Medulla oblongata (tissue), 1 donor: ENCODE data around the gene GFOD2.

Source experiments
- DNase-seq: peaks from one replicate; pipeline ENCODE4 v3.0.0-alpha.2; 2015; ENCODE audit errors: extremely low spot score

GFOD2 gene

DNA sequence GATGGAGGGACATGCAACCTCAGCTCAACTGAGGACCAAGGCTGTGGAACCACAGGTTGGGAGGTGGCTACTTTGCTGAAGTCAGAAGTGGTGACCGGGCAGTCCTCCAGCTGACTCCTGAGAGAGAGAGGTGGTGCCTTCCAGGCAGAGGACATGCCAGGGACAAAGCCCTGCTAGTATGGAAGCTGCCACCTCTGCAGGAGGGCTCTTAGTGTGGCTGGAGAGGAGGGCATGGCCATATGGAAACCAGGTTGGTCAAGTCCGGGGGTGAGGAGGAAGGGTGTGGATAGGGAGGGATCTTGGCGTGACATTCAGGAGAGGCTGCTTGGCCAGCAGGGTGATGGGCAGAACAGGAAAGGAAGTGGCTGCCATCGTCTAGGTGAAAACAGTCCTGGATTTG is 46.8 kb downstream of the GFOD2 start:
- no peak for DNase-seq

DNA sequence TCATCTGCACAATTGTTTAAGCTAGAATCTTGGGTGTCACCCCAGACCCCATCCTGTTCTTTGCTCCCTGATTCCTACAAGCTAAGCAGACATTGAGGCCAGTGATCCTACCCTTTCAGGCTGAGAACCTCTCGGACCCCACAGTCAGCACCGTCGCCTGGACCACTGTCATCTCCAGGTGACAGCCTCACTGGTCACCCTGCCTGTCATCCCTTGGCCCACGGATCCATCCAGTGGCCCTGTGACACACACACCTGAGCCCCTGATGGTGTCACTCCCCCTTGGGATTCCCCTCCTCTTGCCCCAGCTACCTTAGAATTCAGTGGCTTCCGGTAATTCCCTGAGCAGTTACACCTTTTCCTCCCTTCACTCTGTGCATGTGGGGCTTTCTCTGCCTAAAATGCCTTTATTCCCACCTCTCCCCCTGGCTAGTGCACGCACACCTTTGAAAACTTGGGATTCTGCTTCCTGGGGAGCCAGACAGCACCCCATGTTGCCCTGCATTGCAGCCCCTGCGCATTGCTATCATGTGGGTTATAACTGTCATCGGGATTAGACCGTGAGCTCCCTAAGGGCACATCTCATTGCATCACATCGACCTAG is 49.5 kb downstream of the GFOD2 start:
- no peak for DNase-seq

- DNase-seq: no peak
These were observed 50.5 kb downstream of the GFOD2 start for GRCh38 chr16:67668495-67669157.

DNA sequence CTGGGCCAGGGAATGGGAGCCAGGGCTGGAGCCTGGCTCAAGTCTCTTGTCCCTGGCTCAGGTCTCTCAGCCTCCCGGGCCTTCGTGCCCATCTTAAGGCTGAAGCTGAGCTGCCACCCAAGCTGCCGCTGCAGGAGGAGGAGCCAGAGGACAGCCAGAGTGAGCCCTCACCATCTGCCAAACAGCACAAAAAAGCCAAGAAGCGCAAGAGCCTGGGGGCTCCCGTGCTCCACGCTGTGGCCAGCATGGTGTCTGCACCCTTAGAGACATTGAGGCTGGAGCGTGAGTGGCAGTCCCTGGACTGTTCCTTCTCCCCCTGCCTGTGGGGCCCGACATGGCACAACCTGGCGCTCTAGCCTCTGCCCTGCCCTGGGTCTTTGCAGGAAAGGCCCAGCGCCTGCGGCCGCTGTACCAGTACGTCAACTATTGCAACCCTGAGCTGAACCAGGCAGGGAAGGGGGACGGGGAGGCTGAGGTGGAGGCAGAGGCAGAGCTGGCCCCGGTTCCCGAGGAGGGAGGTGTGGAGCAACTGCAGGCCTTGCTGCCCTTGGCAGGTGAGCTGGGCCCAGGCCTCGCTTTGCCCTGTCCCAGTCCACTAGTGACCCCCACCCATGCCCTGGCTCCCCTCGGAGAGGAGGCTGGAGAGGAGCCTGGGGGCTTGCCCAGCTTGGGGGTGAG is 51.2 kb downstream of the GFOD2 start:
- DNase-seq: peak; percentile 94

DNA sequence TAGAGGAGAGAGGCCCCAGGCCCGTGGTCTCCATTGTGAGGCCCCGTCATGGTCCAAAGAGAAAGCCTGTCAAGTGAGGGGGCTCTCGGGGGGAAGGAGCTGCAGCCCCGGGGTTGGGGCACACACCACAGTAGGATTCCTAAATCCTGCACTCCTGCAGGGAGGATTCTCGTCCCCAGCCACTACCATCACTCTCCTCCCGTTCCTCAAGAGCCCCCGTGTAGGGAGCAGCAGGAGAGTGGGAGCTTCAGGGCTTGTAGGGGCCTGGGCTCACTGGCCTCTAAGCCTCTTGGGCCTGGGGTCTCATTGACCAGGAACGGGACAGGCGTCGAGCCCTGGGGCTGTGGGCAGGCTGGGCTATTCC is 51.7 kb downstream of the GFOD2 start:
- DNase-seq: no peak

DNA sequence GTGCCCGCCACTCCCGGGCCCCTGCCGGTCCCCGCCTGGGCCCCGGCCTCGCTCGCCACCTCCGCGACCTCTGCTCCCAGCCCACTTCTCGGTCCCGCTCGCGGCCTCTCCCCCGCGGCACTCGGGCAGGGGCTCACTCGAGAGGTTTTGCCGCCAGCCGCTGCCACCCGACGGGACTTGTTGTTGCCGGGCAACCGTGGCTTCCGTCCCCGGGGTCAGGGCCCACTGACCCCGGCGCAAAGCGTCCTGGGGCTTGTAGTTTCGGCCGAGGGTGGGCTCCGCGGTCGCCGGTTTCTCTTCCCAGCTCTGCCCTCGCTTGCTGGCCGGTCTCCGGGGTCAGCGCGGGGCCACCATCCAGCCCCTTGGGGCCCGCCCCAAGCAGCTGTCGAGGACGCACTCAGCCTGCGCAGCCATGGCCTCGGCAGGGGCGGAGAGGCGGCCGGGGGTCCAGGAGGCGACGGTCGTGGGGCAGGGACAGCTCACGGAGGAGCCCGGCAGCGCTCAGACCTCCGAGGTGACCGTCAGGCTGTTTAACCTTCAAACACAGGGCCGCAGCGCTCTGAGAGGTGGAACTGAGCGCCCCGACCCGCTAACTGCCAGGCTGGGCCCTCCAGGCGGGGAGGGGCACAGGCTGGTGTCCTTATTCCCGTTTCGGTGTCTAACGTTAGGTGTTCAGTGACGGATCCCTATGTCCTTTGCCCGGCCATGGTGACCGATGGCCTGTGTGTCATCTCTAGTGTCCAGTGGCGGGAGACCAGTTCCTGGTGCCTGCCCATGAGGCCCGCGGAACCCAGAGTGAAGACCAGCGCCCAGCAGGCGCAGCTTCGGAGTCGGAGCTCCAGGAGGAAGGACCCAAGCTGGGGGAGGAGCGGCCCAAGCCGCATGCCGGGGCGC is 52.3 kb downstream of the GFOD2 start, which contains the start of the genes C16orf86 and ENKD1:
Gene C16orf86 (plus strand): TSS at position 256 of the 894 bp plus-strand sequence. CDS start 157 bp downstream, at position 413.
Gene ENKD1 (minus strand): TSS at position 192 of the 894 bp plus-strand sequence. CDS start 308 bp downstream, outside the sequence.
- DNase-seq: peak; percentile 91

DNA sequence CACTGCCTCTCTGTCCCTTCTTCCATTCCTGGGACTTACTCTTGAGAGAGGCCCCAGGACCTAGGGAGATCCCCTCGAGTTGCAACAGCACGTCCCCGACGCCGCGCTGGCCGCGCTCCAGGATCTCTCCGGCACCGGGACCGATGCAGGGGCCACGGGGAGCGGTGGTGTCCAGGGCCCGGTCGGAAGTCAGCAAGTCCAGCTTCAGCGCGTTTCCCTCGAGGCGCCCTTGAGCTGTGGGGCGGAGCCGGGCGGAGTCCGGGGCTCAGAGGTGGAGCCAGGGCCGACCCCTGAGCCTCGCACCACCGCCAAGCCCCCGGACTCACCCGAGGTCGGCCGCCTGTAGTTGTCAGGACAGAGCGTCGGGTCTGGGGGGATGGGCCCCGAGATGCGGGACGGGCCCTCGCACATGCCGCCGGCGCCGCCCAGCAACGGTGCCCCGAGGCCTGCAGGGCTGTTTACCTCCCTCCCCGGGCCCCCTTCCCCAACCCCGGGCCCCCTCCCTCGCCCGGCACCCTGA is 53.0 kb downstream of the GFOD2 start:
- no peak for DNase-seq

DNA sequence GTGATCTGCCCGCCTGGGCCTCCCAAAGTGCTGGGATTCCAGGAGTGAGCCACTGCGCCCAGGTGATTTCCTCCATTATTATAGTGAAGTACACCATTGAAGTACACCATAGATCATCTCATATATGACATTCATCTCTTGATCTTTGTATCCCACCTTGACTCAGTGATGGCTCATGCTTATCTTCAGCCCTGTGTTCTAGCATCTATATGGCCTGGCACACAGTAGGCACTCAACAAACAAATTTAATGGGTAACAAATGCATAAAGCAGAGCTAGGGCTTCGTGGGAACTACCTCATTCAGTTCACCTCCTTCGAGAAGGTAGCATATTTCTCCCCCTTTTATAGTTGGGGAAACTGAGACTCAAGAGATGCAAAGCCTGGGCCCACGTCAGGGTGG is 53.5 kb downstream of the GFOD2 start:
- no peak for DNase-seq

DNA sequence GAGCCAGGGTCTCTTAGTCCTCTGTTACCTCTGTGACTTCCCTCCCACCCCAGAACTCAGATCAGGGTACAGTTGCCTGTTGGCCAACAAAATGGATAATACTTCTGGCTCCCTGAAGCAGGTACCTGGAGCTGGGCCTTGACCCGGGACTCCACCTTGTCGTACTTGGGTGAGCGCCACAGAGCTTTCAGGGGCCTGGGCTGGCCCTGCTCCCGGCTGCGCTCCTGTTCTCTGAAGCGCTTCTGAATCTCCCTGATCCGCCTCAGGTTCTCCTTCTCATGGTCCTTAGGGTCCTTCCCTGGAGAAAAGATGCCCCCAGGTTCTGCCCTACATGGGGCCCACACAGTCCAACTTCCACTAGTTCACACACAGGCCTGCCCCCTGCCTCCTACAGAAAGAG is 54.2 kb downstream of the GFOD2 start:
- no peak for DNase-seq

- DNase-seq: no peak
These were observed 54.9 kb downstream of the GFOD2 start for GRCh38 chr16:67664258-67664657.

GRCh38 chr16:67663877-67664222 is 55.3 kb downstream of the GFOD2 start:
- no peak for DNase-seq

DNA sequence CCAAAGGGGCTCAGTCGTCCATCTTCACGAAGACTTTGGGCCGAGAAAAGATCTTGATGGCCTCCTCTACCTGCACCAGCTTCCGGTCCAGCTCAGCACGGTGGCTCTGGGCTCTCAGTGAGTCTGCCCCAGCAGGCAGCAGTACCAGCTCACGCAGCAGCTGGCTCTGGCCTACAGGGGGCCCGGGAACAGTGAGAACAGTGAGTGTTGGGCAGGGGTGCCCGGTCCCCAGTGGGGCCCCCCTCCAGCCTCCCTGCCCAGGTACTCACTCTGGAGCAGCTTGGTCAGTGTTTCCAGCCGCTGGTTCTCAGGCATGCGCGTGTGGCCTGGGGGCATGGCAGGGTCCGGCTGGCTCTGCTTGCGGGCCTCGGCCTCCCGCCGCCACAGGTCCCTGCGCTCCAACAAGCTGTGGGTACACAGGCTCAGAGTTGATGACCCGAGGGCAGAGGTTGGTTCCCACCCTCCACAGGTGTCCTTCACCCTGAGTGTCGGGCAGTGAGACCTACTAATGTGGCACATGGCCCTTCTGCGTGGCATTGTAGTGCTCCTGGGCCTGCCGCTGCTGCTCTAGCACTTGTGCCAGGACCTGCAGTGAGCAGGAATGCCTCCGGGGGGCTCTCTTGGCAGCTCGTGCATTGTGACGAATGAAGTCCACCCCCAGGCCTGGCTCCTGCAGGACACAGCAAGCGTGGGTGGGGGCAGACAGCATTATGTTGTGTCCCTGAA is 55.8 kb downstream of the GFOD2 start:
- DNase-seq: no peak

- DNase-seq: no peak
These were observed 56.5 kb downstream of the GFOD2 start for GRCh38 chr16:67662653-67663010.

DNA sequence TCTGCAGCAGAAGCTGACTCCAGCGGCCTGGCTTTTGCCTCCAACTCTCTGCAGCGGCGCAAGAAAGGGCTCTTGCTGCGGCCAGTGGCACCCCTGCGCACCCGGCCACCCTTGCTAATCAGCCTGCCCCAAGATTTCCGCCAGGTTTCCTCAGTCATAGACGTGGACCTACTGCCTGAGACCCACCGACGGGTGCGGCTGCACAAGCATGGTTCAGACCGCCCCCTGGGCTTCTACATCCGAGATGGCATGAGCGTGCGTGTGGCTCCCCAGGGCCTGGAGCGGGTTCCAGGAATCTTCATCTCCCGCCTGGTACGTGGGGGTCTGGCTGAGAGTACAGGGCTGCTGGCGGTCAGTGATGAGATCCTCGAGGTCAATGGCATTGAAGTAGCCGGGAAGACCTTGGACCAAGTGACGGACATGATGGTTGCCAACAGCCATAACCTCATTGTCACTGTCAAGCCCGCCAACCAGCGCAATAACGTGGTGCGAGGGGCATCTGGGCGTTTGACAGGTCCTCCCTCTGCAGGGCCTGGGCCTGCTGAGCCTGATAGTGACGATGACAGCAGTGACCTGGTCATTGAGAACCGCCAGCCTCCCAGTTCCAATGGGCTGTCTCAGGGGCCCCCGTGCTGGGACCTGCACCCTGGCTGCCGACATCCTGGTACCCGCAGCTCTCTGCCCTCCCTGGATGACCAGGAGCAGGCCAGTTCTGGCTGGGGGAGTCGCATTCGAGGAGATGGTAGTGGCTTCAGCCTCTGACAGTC is 57.0 kb downstream of the GFOD2 start:
- no peak for DNase-seq

GRCh38 chr16:67661101-67661761 is 57.9 kb downstream of the GFOD2 start:
- no peak for DNase-seq

- peak; percentile 98 for DNase-seq
These were observed 58.5 kb downstream of the GFOD2 start, which contains the start of gene PARD6A for GRCh38 chr16:67660564-67661028. TSS of gene PARD6A (plus strand) at chr16:67660960. CDS start at chr16:67661039, 79 bp downstream.

DNA sequence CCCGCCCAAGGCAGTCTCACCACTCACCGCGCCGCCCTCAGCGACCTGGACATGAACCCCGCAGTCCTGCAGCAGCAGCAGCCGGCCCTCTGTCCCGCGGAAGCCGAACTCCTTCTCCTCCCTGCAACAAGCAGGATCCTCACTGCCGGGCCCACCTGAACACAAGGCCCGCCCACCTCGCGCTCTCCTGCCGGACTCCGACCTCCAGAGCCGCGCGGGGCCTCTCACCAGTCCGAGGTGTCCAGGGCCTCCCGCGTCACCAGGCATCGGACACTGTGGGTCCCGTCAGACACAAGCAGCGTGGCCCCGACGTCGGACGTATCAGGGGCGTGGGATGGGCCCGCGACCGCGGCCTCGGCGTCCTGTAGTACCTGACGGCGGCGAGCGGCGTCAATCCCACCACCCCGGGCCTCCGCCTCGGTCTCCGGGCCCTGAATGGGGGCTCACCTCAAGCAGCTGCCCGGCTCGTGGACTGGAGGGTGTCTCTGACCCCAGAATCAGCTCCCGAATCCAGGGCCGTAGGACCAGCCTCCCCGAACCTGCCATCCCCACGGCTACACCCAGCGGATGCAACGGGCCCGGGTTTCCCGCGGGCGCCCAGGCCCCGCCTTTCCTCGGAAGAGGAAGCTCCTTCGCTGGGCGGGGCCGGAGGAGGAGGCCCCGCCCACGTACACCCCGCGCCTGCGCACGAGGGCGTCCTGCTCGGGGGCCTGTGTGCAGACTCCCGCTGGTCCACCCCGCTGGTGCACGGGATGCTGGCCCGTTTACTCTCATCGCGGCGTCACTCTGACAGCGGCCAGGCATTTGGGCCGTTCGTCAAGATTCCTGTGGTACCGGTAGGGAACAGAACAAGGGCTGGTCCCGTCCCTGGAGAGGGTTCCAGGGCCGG is 59.2 kb downstream of the GFOD2 start, which contains the start of gene ACD:
Gene ACD (minus strand): TSS at position 586 of the 889 bp plus-strand sequence. CDS start 40 bp downstream, at position 546.
- DNase-seq: peak; percentile 97
